ENCODE measurements around the gene ITGB2. TPM values are rescaled to one million over a fixed set of nuclear protein-coding genes. Genes with fewer than 3 reads are reported as not detected.
A peak's percentile ranks its signal among the peaks of the same experiment; 100 is the strongest.

ITGB2 gene
- total RNA-seq, 1 experiment from 2014 or later, result 1.5 TPM

GRCh38 chr21:44955141-44955797, 34.6 kb upstream of the ITGB2 start:
- H3K4me3 Mint-ChIP-seq, result no peak overlapping the region
- TF ChIP-seq ATF2 (CRISPR knock-in tag; IDR thresholded peaks at IDR 0.05; ENCODE audit: borderline replicate concordance, low read depth) (no peak), ZNF423 (CRISPR knock-in tag; IDR thresholded peaks at IDR 0.05) (no peak), ELF4 (CRISPR knock-in tag; IDR thresholded peaks at IDR 0.05; ENCODE audit: low read depth) (no peak), NR1H2 (CRISPR knock-in tag; IDR thresholded peaks at IDR 0.05) (no peak), ATF6 (CRISPR knock-in tag; IDR thresholded peaks at IDR 0.05) (no peak), FOXP4 (CRISPR knock-in tag; IDR thresholded peaks at IDR 0.05) (no peak), RELA (CRISPR knock-in tag; IDR thresholded peaks at IDR 0.05; ENCODE audit: borderline replicate concordance) (no peak), JUN (CRISPR knock-in tag; IDR thresholded peaks at IDR 0.05) (no peak), MLX (CRISPR knock-in tag; IDR thresholded peaks at IDR 0.05) (no peak), MXD4 (CRISPR knock-in tag; IDR thresholded peaks at IDR 0.05; ENCODE audit: borderline replicate concordance) (no peak)
- no peak for ATAC-seq
- no peaks in the 10 kb centered on the region; the same call in 1 of the 2 replicates for H3K4me1 Mint-ChIP-seq
- H3K27ac Mint-ChIP-seq, result peak overlapping the region; percentile 25
- ChIA-PET CTCF (interaction anchor here (0.6 to 1.4 kb wide), 3 partner anchors 53 to 972 kb away, joined by 4 to 7 read pairs (median 5); no protein-coding TSS in a partner anchor), POLR2A (no interaction called here)
- no peaks in the 10 kb centered on the region for H3K27me3 Mint-ChIP-seq (ENCODE audit: low read depth)
- H3K9me3 Mint-ChIP-seq, result no peaks in the 10 kb centered on the region
- peaks cover 18% of the 10 kb centered on the region for H3K36me3 Mint-ChIP-seq
- no peak for DNase-seq (ENCODE audit: low spot score)

- 0 out of 2 replicates have a peak overlapping the region, but pooled peaks have one; percentile 36 for H3K27ac Mint-ChIP-seq
- POLR2A ChIA-PET, result no interaction called here
Measured at GRCh38 chr21:44954281-44954771, 33.6 kb upstream of the ITGB2 start.

More at GRCh38 chr21:44954281-44954771, 33.6 kb upstream of the ITGB2 start:
- no peak for TF ChIP-seq SMAD3 (CRISPR knock-in tag; IDR thresholded peaks at IDR 0.05; ENCODE audit: borderline replicate concordance)
- no peak for TF ChIP-seq CREM (CRISPR knock-in tag; IDR thresholded peaks at IDR 0.05)
- no peak for TF ChIP-seq CREB1 (CRISPR knock-in tag; IDR thresholded peaks at IDR 0.05)
- no peak for TF ChIP-seq USF1 (CRISPR knock-in tag; IDR thresholded peaks at IDR 0.05)
- no peak for TF ChIP-seq SMAD4 (CRISPR knock-in tag; IDR thresholded peaks at IDR 0.05)
- TF ChIP-seq FOXP1 (CRISPR knock-in tag; IDR thresholded peaks at IDR 0.05; ENCODE audit: borderline replicate concordance), result no peak
- no peak for TF ChIP-seq ZNF671 (CRISPR knock-in tag; IDR thresholded peaks at IDR 0.05)
- TF ChIP-seq TEAD4 (CRISPR knock-in tag; IDR thresholded peaks at IDR 0.05), result no peak
- no peak for TF ChIP-seq ZMAT4 (CRISPR knock-in tag; IDR thresholded peaks at IDR 0.05)
- TF ChIP-seq ZNF425 (CRISPR knock-in tag; conservative IDR thresholded peaks at IDR 0.05), result no peak
- CTCF ChIA-PET, result interaction anchor here (0.7 to 1.9 kb wide), 3 partner anchors 18 to 973 kb away, joined by 4 to 6 read pairs (median 5); no protein-coding TSS in a partner anchor
- no peaks in the 10 kb centered on the region for H3K27me3 Mint-ChIP-seq (ENCODE audit: low read depth)
- ATAC-seq (no peak), DNase-seq (ENCODE audit: low spot score) (no peak)
- no peak overlapping the region for H3K4me3 Mint-ChIP-seq
- H3K36me3 Mint-ChIP-seq, result peaks cover 18% of the 10 kb centered on the region
- H3K9me3 Mint-ChIP-seq, result no peaks in the 10 kb centered on the region
- peaks cover 2% of the 10 kb centered on the region; the same call in 1 of the 2 replicates for H3K4me1 Mint-ChIP-seq
